WTC11 (cell line): ENCODE measurements around the gene HPCAL1.

ENCODE experiments used
- ESRRA ChIP-seq: sonication (generic); formaldehyde crosslinking; IDR thresholded peaks from 2 replicates; pipeline ENCODE4 v1.8.1; 2022; ENCODE audit warnings: mild to moderate bottlenecking, missing genetic modification reagents, borderline replicate concordance
- FOXJ3 ChIP-seq: sonication (generic); formaldehyde crosslinking; IDR thresholded peaks from 2 replicates; pipeline ENCODE4 v1.9.0; 2021; ENCODE audit warnings: missing genetic modification reagents, mild to moderate bottlenecking, borderline replicate concordance
- NR2C2 ChIP-seq: sonication (generic); formaldehyde crosslinking; IDR thresholded peaks from 2 replicates; pipeline ENCODE4 v1.8.0; 2022; ENCODE audit warnings: mild to moderate bottlenecking, missing genetic modification reagents
- RELA ChIP-seq: sonication (generic); formaldehyde crosslinking; IDR thresholded peaks from 2 replicates; pipeline ENCODE4 v1.8.1; 2022; ENCODE audit warnings: missing genetic modification reagents, mild to moderate bottlenecking, borderline replicate concordance
- SMAD3 ChIP-seq: sonication (generic); formaldehyde crosslinking; IDR thresholded peaks from 2 replicates; pipeline ENCODE4 v1.8.0; 2022; ENCODE audit warnings: missing genetic modification reagents, mild to moderate bottlenecking, borderline replicate concordance
- TCF7 ChIP-seq: sonication (generic); formaldehyde crosslinking; IDR thresholded peaks from 2 replicates; pipeline ENCODE4 v1.8.0; 2022; ENCODE audit warnings: mild to moderate bottlenecking, low read depth, missing genetic modification reagents, moderate library complexity
- TEAD4 ChIP-seq: sonication (generic); formaldehyde crosslinking; IDR thresholded peaks from 2 replicates; pipeline ENCODE4 v1.8.0; 2022; ENCODE audit warnings: mild to moderate bottlenecking, missing genetic modification reagents
- ZNF416 ChIP-seq: fragments of 250-450 bp; sonication (Bioruptor Pico); IDR thresholded peaks from 2 replicates; pipeline ENCODE4 v1.9.0; 2021; ENCODE audit warnings: mild to moderate bottlenecking, inconsistent platforms
- TF ChIP-seq, protein P1 (sequence below): sonication (generic); formaldehyde crosslinking; conservative IDR thresholded peaks from 2 replicates; pipeline ENCODE4 v1.8.1; 2022; ENCODE audit warnings: mild to moderate bottlenecking, missing genetic modification reagents
- TF ChIP-seq, protein P2 (sequence below): fragments of 200-600 bp; IDR thresholded peaks from 2 replicates; pipeline ENCODE4 v1.8.0; 2022; ENCODE audit warnings: antibody characterized with exemption
- TF ChIP-seq, protein P3 (sequence below): sonication (generic); formaldehyde crosslinking; IDR thresholded peaks from 2 replicates; pipeline ENCODE4 v1.8.1; 2022; ENCODE audit warnings: low read depth, missing genetic modification reagents, borderline replicate concordance
- TF ChIP-seq, protein P4 (sequence below): sonication (generic); formaldehyde crosslinking; IDR thresholded peaks from 2 replicates; pipeline ENCODE4 v1.8.1; 2023; ENCODE audit warnings: mild to moderate bottlenecking, missing genetic modification reagents, moderate library complexity

DNA sequence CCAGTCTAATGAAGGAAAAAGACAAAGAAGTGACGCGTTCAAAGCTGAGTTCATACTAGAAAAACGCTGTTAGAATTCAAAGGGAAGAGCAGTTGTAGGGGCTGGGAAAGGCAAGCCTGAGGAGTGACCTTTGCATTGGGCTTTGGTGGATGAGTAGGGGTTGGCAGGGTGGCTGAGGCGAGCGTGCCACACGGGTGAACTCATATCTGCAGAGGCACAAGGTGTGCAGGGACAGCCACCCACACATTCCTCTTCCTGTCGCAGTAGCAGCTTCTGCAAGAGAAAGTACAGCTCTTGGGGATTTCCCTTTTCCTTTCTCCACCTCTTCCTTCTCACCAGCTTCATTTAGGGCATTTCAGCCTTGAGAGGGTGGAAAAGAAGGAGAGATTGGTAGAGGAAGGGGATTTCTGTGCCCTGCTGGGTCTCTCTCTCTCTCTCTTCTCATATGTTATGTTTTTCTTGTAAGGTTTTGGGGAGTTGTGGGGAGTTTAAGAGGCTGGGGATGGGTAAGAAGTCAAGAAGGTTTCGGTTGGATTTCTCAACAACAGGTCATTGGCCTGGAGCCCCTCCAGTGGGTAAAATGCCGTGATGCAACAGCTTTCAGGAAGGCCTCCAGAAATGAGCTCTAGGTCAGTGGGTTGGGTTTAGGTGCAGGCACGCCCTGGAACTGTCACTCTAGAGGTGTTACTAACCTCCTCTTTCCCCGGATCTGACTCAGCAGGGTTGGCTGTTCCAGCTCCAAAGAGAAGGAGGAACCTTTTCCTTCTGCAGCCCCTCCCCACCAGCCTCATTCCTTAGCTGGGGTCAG, 105.3 kb downstream of the HPCAL1 start:
- TF ChIP-seq TCF7 (no peak), NR2C2 (CRISPR knock-in tag) (no peak), RELA (CRISPR knock-in tag) (no peak), ESRRA (no peak), SMAD3 (no peak), TEAD4 (CRISPR knock-in tag) (no peak), FOXJ3 (CRISPR knock-in tag) (no peak), ZNF416 (CRISPR knock-in tag) (no peak)
- TF ChIP-seq, protein P1, sequence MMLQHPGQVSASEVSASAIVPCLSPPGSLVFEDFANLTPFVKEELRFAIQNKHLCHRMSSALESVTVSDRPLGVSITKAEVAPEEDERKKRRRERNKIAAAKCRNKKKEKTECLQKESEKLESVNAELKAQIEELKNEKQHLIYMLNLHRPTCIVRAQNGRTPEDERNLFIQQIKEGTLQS: no peak
- TF ChIP-seq, protein P2, sequence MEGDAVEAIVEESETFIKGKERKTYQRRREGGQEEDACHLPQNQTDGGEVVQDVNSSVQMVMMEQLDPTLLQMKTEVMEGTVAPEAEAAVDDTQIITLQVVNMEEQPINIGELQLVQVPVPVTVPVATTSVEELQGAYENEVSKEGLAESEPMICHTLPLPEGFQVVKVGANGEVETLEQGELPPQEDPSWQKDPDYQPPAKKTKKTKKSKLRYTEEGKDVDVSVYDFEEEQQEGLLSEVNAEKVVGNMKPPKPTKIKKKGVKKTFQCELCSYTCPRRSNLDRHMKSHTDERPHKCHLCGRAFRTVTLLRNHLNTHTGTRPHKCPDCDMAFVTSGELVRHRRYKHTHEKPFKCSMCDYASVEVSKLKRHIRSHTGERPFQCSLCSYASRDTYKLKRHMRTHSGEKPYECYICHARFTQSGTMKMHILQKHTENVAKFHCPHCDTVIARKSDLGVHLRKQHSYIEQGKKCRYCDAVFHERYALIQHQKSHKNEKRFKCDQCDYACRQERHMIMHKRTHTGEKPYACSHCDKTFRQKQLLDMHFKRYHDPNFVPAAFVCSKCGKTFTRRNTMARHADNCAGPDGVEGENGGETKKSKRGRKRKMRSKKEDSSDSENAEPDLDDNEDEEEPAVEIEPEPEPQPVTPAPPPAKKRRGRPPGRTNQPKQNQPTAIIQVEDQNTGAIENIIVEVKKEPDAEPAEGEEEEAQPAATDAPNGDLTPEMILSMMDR: no peak
- TF ChIP-seq, protein P3, sequence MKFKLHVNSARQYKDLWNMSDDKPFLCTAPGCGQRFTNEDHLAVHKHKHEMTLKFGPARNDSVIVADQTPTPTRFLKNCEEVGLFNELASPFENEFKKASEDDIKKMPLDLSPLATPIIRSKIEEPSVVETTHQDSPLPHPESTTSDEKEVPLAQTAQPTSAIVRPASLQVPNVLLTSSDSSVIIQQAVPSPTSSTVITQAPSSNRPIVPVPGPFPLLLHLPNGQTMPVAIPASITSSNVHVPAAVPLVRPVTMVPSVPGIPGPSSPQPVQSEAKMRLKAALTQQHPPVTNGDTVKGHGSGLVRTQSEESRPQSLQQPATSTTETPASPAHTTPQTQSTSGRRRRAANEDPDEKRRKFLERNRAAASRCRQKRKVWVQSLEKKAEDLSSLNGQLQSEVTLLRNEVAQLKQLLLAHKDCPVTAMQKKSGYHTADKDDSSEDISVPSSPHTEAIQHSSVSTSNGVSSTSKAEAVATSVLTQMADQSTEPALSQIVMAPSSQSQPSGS (CRISPR knock-in tag): no peak
- TF ChIP-seq, protein P4, sequence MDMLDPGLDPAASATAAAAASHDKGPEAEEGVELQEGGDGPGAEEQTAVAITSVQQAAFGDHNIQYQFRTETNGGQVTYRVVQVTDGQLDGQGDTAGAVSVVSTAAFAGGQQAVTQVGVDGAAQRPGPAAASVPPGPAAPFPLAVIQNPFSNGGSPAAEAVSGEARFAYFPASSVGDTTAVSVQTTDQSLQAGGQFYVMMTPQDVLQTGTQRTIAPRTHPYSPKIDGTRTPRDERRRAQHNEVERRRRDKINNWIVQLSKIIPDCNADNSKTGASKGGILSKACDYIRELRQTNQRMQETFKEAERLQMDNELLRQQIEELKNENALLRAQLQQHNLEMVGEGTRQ (CRISPR knock-in tag): no peak
